Measurements from ENCODE around the gene CREB5. TPM values are rescaled to one million over a fixed set of nuclear protein-coding genes. Genes with fewer than 3 reads are reported as not detected.

The CREB5 gene
- total RNA-seq, 1 experiment from 2014 or later, result 40.5 TPM

GRCh38 chr7:28425496-28425895 lies 13.2 kb downstream of the CREB5 start:
- no peak overlapping the region for H3K27ac Mint-ChIP-seq (ENCODE audit: low read depth, unreplicated experiment)
- CTCF ChIA-PET, result interaction anchor here (0.9 kb wide), 1 partner anchor 428 kb away, joined by 3 read pairs; no protein-coding TSS in a partner anchor
- intact Hi-C loops (cut with micrococcal nuclease), result no loop called here

GRCh38 chr7:28427236-28427635 lies 14.9 kb downstream of the CREB5 start:
- Mint-ChIP-seq H3K4me3 (ENCODE audit: unreplicated experiment) (no peak overlapping the region), H3K36me3 (ENCODE audit: insufficient read depth, unreplicated experiment) (no peaks in the 10 kb centered on the region), H3K9me3 (ENCODE audit: unreplicated experiment) (no peaks in the 10 kb centered on the region), H3K27ac (ENCODE audit: low read depth, unreplicated experiment) (no peak overlapping the region), H3K27me3 (ENCODE audit: insufficient read depth, unreplicated experiment) (no peaks in the 10 kb centered on the region), H3K4me1 (ENCODE audit: insufficient read depth, unreplicated experiment) (peaks cover 5% of the 10 kb centered on the region)
- no TSS peak for BruUV-seq (replicated peaks)
- CTCF ChIA-PET, result interaction anchor here (0.6 kb wide), 1 partner anchor 40 kb away, joined by 3 read pairs; no protein-coding TSS in a partner anchor
- TF ChIP-seq CTCF (IDR thresholded peaks at IDR 0.05; ENCODE audit: unreplicated experiment), result no peak
- intact Hi-C loops (cut with micrococcal nuclease), result no loop called here
- POLR2A ChIA-PET, result no interaction called here
- no peak for DNase-seq (ENCODE audit: unreplicated experiment)

More at GRCh38 chr7:28425496-28425895, 13.2 kb downstream of the CREB5 start:
- POLR2A ChIA-PET, result no interaction called here
- no peak for TF ChIP-seq CTCF (IDR thresholded peaks at IDR 0.05; ENCODE audit: unreplicated experiment)
- BruUV-seq (replicated peaks), result no TSS peak
- no peak for DNase-seq (ENCODE audit: unreplicated experiment)
- Mint-ChIP-seq H3K27me3 (ENCODE audit: insufficient read depth, unreplicated experiment) (no peaks in the 10 kb centered on the region), H3K36me3 (ENCODE audit: insufficient read depth, unreplicated experiment) (no peaks in the 10 kb centered on the region), H3K4me3 (ENCODE audit: unreplicated experiment) (no peak overlapping the region), H3K4me1 (ENCODE audit: insufficient read depth, unreplicated experiment) (peaks cover 5% of the 10 kb centered on the region), H3K9me3 (ENCODE audit: unreplicated experiment) (no peaks in the 10 kb centered on the region)

GRCh38 chr7:28430616-28431015 lies 18.3 kb downstream of the CREB5 start:
- intact Hi-C loops (cut with micrococcal nuclease), result no loop called here
- POLR2A ChIA-PET, result interaction anchor here (0.6 kb wide), 1 partner anchor 37 kb away, joined by 3 read pairs; no protein-coding TSS in a partner anchor

GRCh38 chr7:28432105-28432504 lies 19.8 kb downstream of the CREB5 start:
- intact Hi-C loops (cut with micrococcal nuclease), result no loop called here
- CTCF ChIA-PET, result no interaction called here

More at GRCh38 chr7:28430616-28431015, 18.3 kb downstream of the CREB5 start:
- Mint-ChIP-seq H3K27me3 (ENCODE audit: insufficient read depth, unreplicated experiment) (no peaks in the 10 kb centered on the region), H3K27ac (ENCODE audit: low read depth, unreplicated experiment) (no peak overlapping the region), H3K4me1 (ENCODE audit: insufficient read depth, unreplicated experiment) (peaks cover 5% of the 10 kb centered on the region), H3K9me3 (ENCODE audit: unreplicated experiment) (no peaks in the 10 kb centered on the region), H3K36me3 (ENCODE audit: insufficient read depth, unreplicated experiment) (no peaks in the 10 kb centered on the region), H3K4me3 (ENCODE audit: unreplicated experiment) (no peak overlapping the region)
- DNase-seq (ENCODE audit: unreplicated experiment), result no peak
- TF ChIP-seq CTCF (IDR thresholded peaks at IDR 0.05; ENCODE audit: unreplicated experiment), result no peak
- no TSS peak for BruUV-seq (replicated peaks)
- CTCF ChIA-PET, result interaction anchor here (0.6 kb wide), 1 partner anchor 323 kb away, joined by 3 read pairs; no protein-coding TSS in a partner anchor

More at GRCh38 chr7:28432105-28432504, 19.8 kb downstream of the CREB5 start:
- no peak for DNase-seq (ENCODE audit: unreplicated experiment)
- POLR2A ChIA-PET, result no interaction called here
- Mint-ChIP-seq H3K4me3 (ENCODE audit: unreplicated experiment) (no peak overlapping the region), H3K9me3 (ENCODE audit: unreplicated experiment) (no peaks in the 10 kb centered on the region), H3K27me3 (ENCODE audit: insufficient read depth, unreplicated experiment) (no peaks in the 10 kb centered on the region), H3K27ac (ENCODE audit: low read depth, unreplicated experiment) (no peak overlapping the region), H3K36me3 (ENCODE audit: insufficient read depth, unreplicated experiment) (no peaks in the 10 kb centered on the region), H3K4me1 (ENCODE audit: insufficient read depth, unreplicated experiment) (peaks cover 5% of the 10 kb centered on the region)
- BruUV-seq (replicated peaks), result no TSS peak
- no peak for TF ChIP-seq CTCF (IDR thresholded peaks at IDR 0.05; ENCODE audit: unreplicated experiment)
